ENCODE results near the gene ADM2. TPM values are rescaled to one million over a fixed set of nuclear protein-coding genes. Genes with fewer than 3 reads are reported as not detected.
A peak's percentile ranks its signal among the peaks of the same experiment; 100 is the strongest.
"Not testable (repeated sequence)": the region's sequence is repeated elsewhere in the genome, so short reads cannot be mapped to it uniquely, and the experiment has no call there.

ADM2 gene, protein sequence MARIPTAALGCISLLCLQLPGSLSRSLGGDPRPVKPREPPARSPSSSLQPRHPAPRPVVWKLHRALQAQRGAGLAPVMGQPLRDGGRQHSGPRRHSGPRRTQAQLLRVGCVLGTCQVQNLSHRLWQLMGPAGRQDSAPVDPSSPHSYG
- not detected for total RNA-seq

DNA sequence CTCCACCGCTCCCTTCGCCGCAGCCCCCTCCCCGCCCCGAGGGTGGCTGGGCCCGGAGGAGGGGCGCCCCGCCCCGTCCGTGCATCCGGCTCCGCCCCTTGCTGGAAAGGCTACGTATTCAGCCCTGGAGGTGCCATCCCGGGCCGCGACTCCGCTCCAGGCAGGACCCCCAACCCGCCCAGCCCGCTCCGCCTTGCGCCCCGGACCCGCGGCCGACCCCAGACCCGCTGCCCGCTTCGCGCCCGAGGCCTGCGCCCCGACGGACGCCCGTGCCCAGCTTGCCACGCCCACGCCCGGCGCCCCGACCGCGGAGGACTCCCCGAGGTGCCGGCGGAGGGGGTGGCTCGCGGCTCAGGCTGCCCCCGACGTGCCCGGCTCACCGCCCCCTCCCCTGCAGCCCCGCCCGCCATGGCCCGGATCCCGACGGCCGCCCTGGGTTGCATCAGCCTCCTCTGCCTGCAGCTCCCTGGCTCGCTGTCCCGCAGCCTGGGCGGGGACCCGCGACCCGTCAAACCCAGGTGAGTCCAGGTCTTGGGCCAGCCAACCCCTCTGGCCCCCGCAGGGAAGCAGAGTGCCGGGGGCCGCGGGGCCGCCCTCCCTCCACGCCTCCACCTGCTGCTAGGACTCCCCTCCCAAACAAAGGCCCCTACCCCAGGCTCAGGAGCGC is at the start of gene ADM2:
TSS of gene ADM2 (plus strand) at position 104 of the 667 bp plus-strand sequence. CDS start at position 409, 305 bp downstream.
- Histone ChIP-seq H3K4me3 (peak within 1 kb of the TSS; percentile 40 to 62), H3K27ac (no peak within 1 kb of the TSS), H3K4me1 (peaks cover 15% of the 10 kb centered on the region), H3K9me3 (no peaks in the 10 kb centered on the region), H3K27me3 (peaks cover 19% of the 10 kb centered on the region), H3K36me3 (no peaks in the 10 kb centered on the region)
- intact Hi-C loops (cut with DNase I): no loop called here
- no peak for DNase-seq (ENCODE audit: extremely low spot score in 2 of 2)
- TF ChIP-seq, protein P1, sequence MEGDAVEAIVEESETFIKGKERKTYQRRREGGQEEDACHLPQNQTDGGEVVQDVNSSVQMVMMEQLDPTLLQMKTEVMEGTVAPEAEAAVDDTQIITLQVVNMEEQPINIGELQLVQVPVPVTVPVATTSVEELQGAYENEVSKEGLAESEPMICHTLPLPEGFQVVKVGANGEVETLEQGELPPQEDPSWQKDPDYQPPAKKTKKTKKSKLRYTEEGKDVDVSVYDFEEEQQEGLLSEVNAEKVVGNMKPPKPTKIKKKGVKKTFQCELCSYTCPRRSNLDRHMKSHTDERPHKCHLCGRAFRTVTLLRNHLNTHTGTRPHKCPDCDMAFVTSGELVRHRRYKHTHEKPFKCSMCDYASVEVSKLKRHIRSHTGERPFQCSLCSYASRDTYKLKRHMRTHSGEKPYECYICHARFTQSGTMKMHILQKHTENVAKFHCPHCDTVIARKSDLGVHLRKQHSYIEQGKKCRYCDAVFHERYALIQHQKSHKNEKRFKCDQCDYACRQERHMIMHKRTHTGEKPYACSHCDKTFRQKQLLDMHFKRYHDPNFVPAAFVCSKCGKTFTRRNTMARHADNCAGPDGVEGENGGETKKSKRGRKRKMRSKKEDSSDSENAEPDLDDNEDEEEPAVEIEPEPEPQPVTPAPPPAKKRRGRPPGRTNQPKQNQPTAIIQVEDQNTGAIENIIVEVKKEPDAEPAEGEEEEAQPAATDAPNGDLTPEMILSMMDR (IDR thresholded peaks at IDR 0.05): no peak

DNA sequence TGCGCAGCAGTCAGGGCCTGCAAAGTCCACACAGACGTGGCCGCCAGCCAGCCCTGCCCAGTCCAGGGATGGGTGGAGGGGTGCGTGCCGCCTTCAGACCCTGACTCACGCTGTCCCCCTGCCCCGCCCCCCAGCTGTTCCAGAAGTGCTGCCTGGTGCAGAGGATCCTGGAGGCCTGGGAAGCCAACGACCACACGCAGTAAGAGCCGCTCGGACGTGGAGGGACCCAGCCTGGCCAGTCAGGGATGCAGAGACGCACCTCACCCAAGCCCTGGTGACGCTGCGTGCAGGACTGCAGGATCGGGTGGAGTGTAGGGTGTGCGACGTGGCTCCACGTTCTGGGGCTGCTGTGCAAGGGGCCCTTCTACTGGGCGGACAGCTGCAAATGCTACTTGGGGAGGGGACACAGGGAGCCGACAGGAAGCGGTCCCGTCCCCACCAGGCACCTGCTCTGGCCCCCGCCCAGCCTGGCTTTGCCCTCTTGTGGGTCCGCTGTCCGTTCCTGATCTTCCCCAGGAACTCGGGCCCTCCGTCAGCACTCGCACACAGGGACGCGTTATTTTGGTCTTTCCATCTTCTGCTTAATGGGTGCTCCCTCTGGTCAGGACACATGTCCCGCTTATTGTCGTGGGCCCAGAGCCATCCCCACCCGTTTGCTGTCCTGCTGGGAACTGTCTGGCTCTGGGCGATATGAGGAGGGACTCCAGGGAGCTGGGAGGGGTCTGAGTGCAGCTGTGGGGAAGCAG is 49.0 kb upstream of the ADM2 start:
- TF ChIP-seq POLR2AphosphoS5 (IDR thresholded peaks at IDR 0.05; ENCODE audit: insufficient read depth in 1 of 2, low read depth in 1 of 2) (no peak), POLR2A (IDR thresholded peaks at IDR 0.05) (no peak)
- TF ChIP-seq, protein P1 (IDR thresholded peaks at IDR 0.05): no peak
- peak in 1 of 2 donors; percentile 94 for DNase-seq (ENCODE audit: extremely low spot score in 2 of 2)
- Histone ChIP-seq H3K4me3 (no peak overlapping the region), H3K4me1 (no peaks in the 10 kb centered on the region), H3K36me3 (peaks cover 5 to 75% of the 10 kb centered on the region in 2 donors), H3K9me3 (no peaks in the 10 kb centered on the region), H3K27ac (no peak overlapping the region), H3K27me3 (no peaks in the 10 kb centered on the region)
- intact Hi-C loops (cut with DNase I): no loop called here

DNA sequence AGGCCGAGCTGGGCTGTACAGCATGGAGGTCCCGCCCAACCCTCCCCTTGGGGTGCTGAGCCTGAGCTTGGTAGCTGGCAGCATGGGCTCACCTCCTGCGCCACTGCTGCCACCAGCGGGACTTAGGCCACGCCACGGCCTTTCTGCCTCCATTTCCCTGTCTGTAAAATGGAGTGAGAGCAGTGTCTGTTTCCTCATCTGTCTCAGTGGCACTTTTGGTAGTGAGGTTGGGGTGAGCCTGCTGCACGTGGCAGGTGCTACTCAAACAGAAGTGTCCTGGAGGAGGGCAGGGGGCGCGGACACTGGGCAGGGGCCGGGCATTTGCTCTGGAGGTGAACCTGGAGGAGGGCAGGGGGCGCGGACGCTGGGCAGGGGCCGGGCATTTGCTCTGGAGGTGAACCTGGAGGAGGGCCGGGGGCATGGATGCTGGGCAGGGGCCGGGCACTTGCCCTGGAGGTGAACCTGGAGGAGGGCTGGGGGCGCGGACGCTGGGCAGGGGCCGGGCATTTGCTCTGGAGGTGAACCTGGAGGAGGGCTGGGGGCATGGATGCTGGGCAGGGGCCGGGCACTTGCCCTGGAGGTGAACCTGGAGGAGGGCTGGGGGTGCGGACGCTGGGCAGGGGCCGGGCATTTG is 48.3 kb upstream of the ADM2 start:
- peaks cover 5 to 75% of the 10 kb centered on the region in 2 donors for H3K36me3 ChIP-seq
- intact Hi-C loops (cut with DNase I); H3K4me3 ChIP-seq; H3K4me1 ChIP-seq; H3K9me3 ChIP-seq; H3K27me3 ChIP-seq; H3K27ac ChIP-seq; DNase-seq (ENCODE audit: extremely low spot score in 2 of 2): not testable (repeated sequence)

DNA sequence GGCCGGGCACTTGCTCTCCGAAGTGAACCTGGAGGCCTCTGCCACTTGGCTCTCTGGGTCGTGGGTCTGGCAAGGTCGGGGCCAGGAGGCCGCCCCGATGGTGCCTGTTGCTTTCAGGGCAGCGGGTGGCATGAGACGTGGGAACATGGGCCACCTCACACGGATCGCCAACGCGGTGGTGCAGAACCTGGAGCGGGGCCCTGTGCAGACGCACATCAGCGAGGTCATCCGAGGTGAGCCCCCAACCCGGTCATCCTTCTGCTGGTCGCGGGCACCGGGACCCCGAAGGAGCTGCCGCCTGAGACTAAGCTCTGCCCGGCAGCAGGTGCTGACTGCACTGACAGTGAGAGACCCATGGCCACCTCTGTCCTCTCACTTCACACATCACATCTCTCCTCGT is 46.5 kb upstream of the ADM2 start:
- intact Hi-C loops (cut with DNase I): no loop called here
- Histone ChIP-seq H3K36me3 (peaks cover 5 to 77% of the 10 kb centered on the region in 2 donors), H3K4me3 (no peak overlapping the region), H3K27ac (no peak overlapping the region), H3K27me3 (no peaks in the 10 kb centered on the region), H3K4me1 (no peaks in the 10 kb centered on the region), H3K9me3 (no peaks in the 10 kb centered on the region)
- no peak for DNase-seq (ENCODE audit: extremely low spot score in 2 of 2)
- TF ChIP-seq POLR2AphosphoS5 (IDR thresholded peaks at IDR 0.05; ENCODE audit: insufficient read depth in 1 of 2, low read depth in 1 of 2): no peak
- TF ChIP-seq, protein P1 (IDR thresholded peaks at IDR 0.05): no peak
- no peak for TF ChIP-seq POLR2A (IDR thresholded peaks at IDR 0.05)

DNA sequence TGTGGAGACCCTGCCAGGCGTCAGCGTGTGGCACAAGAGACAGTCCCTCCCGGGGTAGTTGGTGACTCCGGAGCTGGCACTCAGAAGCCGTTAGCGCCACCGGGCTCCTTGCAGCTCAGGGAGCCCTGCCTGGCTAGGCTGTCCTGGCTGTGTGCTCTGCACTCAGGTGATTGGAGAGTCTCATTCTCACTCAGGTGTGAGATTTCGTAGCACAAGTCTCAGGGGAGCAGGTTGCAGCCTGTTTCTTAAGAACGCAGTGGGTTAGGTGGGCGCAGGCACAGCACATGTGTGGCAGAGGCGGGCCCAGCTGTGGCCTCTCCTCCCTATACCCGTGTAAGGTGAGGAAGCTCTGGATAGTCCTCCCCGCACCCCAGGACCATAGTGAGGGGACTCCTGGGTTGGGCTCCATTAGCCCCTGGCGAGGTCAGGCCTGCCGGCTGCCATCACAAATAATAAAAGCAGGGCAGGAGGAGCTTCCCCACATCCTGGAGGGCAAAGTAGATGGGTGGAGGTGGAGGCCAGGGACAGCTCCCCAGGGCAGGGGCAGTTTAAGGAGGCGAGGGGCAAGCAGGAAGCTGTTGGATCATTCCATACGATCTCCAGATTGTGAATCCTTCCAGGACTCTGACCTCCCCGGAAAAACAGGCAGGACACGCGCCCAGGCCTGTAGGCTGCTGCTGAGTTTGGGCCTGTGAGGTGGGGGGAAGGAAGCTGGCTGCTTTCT is 45.9 kb upstream of the ADM2 start:
- Histone ChIP-seq H3K36me3 (peaks cover 5 to 77% of the 10 kb centered on the region in 2 donors), H3K27ac (no peak overlapping the region), H3K4me3 (no peak overlapping the region), H3K27me3 (no peaks in the 10 kb centered on the region), H3K9me3 (no peaks in the 10 kb centered on the region), H3K4me1 (no peaks in the 10 kb centered on the region)
- DNase-seq (ENCODE audit: extremely low spot score in 2 of 2): no peak
- intact Hi-C loops (cut with DNase I): no loop called here
- TF ChIP-seq, protein P1 (IDR thresholded peaks at IDR 0.05): no peak
- TF ChIP-seq POLR2A (IDR thresholded peaks at IDR 0.05): no peak
- TF ChIP-seq POLR2AphosphoS5 (IDR thresholded peaks at IDR 0.05; ENCODE audit: insufficient read depth in 1 of 2, low read depth in 1 of 2): no peak

Measured in vagina (tissue), 2 donors.